ENCODE results near the gene MAST4.

The MAST4 gene

GRCh38 chr5:67133776-67134175 is 537.6 kb downstream of the MAST4 start:
- peaks cover 43 to 66% (median 59%) of the 10 kb centered on the region in 5 donors for H3K36me3 ChIP-seq (ENCODE audit: control insufficient read depth in 5 of 5, insufficient read depth in 5 of 5, low read length in 5 of 5)
- H3K4me3 ChIP-seq (ENCODE audit: low read depth in 1 of 5, low read length in 5 of 5): no peak overlapping the region
- H3K27ac ChIP-seq (ENCODE audit: low read depth, low read length): no peak overlapping the region
- H3K4me1 ChIP-seq (ENCODE audit: control insufficient read depth in 5 of 5, insufficient read depth in 5 of 5, low read length in 5 of 5): no peaks in the 10 kb centered on the region
- no peaks in the 10 kb centered on the region for H3K27me3 ChIP-seq (ENCODE audit: control insufficient read depth in 5 of 5, insufficient read depth in 4 of 5, low read length in 5 of 5)
- H3K9me3 ChIP-seq (ENCODE audit: control insufficient read depth in 5 of 5, low read length in 5 of 5): no peaks in the 10 kb centered on the region
- H3K9ac ChIP-seq (ENCODE audit: low read length in 5 of 5): no peak overlapping the region

GRCh38 chr5:67135381-67135984 is 539.3 kb downstream of the MAST4 start:
- H3K27me3 ChIP-seq (ENCODE audit: control insufficient read depth in 5 of 5, insufficient read depth in 4 of 5, low read length in 5 of 5): no peaks in the 10 kb centered on the region
- no peak overlapping the region for H3K4me3 ChIP-seq (ENCODE audit: low read depth in 1 of 5, low read length in 5 of 5)
- H3K9ac ChIP-seq (ENCODE audit: low read length in 5 of 5): no peak overlapping the region
- H3K9me3 ChIP-seq (ENCODE audit: control insufficient read depth in 5 of 5, low read length in 5 of 5): no peaks in the 10 kb centered on the region
- H3K4me1 ChIP-seq (ENCODE audit: control insufficient read depth in 5 of 5, insufficient read depth in 5 of 5, low read length in 5 of 5): peaks cover 0 to 2% (median 0%) of the 10 kb centered on the region in 5 donors
- peaks cover 44 to 73% (median 63%) of the 10 kb centered on the region in 5 donors for H3K36me3 ChIP-seq (ENCODE audit: control insufficient read depth in 5 of 5, insufficient read depth in 5 of 5, low read length in 5 of 5)
- H3K27ac ChIP-seq (ENCODE audit: low read depth, low read length): no peak overlapping the region

DNA sequence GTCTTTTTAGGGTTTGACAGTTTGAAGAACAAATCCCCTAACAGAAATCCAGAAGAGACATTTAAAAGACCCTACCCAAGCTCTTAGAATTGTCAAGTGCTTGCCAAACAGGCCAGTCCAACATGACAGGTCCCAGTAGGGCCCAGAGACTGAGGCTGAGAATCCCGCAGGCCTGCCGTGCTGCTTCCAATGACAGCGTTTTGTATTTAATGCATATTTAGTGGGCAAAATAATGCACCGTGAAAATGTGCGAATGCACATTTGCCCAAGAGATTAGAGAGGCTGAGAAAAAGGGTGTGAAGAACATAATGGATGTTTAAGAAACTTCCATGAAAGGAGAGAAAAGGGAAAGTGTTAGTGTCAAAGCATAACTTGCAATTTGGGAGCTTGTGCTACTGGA is 542.8 kb downstream of the MAST4 start:
- Histone ChIP-seq H3K4me3 (ENCODE audit: low read depth in 1 of 5, low read length in 5 of 5) (no peak overlapping the region), H3K36me3 (ENCODE audit: control insufficient read depth in 5 of 5, insufficient read depth in 5 of 5, low read length in 5 of 5) (peaks cover 41 to 89% (median 75%) of the 10 kb centered on the region in 5 donors), H3K27ac (ENCODE audit: low read depth, low read length) (no peak overlapping the region), H3K27me3 (ENCODE audit: control insufficient read depth in 5 of 5, insufficient read depth in 4 of 5, low read length in 5 of 5) (no peaks in the 10 kb centered on the region), H3K4me1 (ENCODE audit: control insufficient read depth in 5 of 5, insufficient read depth in 5 of 5, low read length in 5 of 5) (peaks cover 0 to 2% (median 0%) of the 10 kb centered on the region in 5 donors), H3K9me3 (ENCODE audit: control insufficient read depth in 5 of 5, low read length in 5 of 5) (no peaks in the 10 kb centered on the region), H3K9ac (ENCODE audit: low read length in 5 of 5) (no peak overlapping the region)

DNA sequence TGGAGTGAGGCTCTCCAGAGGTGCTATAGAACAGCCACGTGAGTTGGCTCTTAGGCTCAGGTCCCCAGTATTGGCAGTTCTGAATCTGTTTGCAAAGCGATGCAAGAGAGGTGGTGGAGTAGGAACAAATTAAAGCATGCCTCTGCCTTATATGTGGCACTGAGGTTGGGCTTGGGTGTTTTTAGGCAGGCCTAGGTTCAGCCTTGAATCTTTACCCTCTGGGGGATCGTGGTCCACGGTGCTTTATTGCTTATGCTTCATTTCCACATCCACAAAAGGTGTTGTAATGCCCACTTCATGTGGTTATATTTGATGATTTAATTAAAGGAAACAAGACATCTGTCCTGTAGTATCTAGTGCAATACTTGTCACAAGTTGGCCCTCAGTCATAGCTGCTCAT is 544.2 kb downstream of the MAST4 start:
- Histone ChIP-seq H3K9me3 (ENCODE audit: control insufficient read depth in 5 of 5, low read length in 5 of 5) (no peaks in the 10 kb centered on the region), H3K4me1 (ENCODE audit: control insufficient read depth in 5 of 5, insufficient read depth in 5 of 5, low read length in 5 of 5) (peaks cover 0 to 2% (median 0%) of the 10 kb centered on the region in 5 donors), H3K9ac (ENCODE audit: low read length in 5 of 5) (no peak overlapping the region), H3K27me3 (ENCODE audit: control insufficient read depth in 5 of 5, insufficient read depth in 4 of 5, low read length in 5 of 5) (no peaks in the 10 kb centered on the region), H3K36me3 (ENCODE audit: control insufficient read depth in 5 of 5, insufficient read depth in 5 of 5, low read length in 5 of 5) (peaks cover 46 to 92% (median 76%) of the 10 kb centered on the region in 5 donors), H3K4me3 (ENCODE audit: low read depth in 1 of 5, low read length in 5 of 5) (no peak overlapping the region), H3K27ac (ENCODE audit: low read depth, low read length) (no peak overlapping the region)

GRCh38 chr5:67141644-67142043 is 545.5 kb downstream of the MAST4 start:
- H3K4me1 ChIP-seq (ENCODE audit: control insufficient read depth in 5 of 5, insufficient read depth in 5 of 5, low read length in 5 of 5): peaks cover 0 to 2% (median 0%) of the 10 kb centered on the region in 5 donors
- no peaks in the 10 kb centered on the region for H3K27me3 ChIP-seq (ENCODE audit: control insufficient read depth in 5 of 5, insufficient read depth in 4 of 5, low read length in 5 of 5)
- H3K9ac ChIP-seq (ENCODE audit: low read length in 5 of 5): no peak overlapping the region
- no peak overlapping the region for H3K4me3 ChIP-seq (ENCODE audit: low read depth in 1 of 5, low read length in 5 of 5)
- H3K36me3 ChIP-seq (ENCODE audit: control insufficient read depth in 5 of 5, insufficient read depth in 5 of 5, low read length in 5 of 5): peaks cover 56 to 89% (median 77%) of the 10 kb centered on the region in 5 donors
- no peak overlapping the region for H3K27ac ChIP-seq (ENCODE audit: low read depth, low read length)
- no peaks in the 10 kb centered on the region for H3K9me3 ChIP-seq (ENCODE audit: control insufficient read depth in 5 of 5, low read length in 5 of 5)

DNA sequence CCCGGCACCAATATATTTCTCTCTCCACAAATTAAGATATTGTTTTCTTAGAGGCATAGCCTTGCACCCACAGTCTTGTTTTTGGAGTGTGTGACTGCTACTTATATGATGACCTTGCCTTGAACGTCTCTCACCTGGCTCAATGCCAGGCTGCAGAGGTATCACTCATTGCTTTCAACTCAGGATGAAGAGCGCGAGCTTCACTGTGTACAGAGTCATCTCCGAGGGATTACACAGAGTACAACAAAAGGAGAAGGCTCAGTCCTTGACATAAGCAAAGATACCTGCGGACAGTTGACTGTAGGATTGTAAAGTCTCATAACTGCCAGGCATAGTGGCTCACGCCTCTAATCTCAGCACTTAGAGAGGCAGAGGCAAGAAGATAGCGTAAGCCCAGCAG is 546.6 kb downstream of the MAST4 start:
- H3K9ac ChIP-seq (ENCODE audit: low read length in 5 of 5): no peak overlapping the region
- H3K9me3 ChIP-seq (ENCODE audit: control insufficient read depth in 5 of 5, low read length in 5 of 5): no peaks in the 10 kb centered on the region
- H3K27ac ChIP-seq (ENCODE audit: low read depth, low read length): no peak overlapping the region
- H3K36me3 ChIP-seq (ENCODE audit: control insufficient read depth in 5 of 5, insufficient read depth in 5 of 5, low read length in 5 of 5): peaks cover 54 to 86% (median 75%) of the 10 kb centered on the region in 5 donors
- H3K4me1 ChIP-seq (ENCODE audit: control insufficient read depth in 5 of 5, insufficient read depth in 5 of 5, low read length in 5 of 5): peaks cover 0 to 2% (median 0%) of the 10 kb centered on the region in 5 donors
- no peaks in the 10 kb centered on the region for H3K27me3 ChIP-seq (ENCODE audit: control insufficient read depth in 5 of 5, insufficient read depth in 4 of 5, low read length in 5 of 5)
- no peak overlapping the region for H3K4me3 ChIP-seq (ENCODE audit: low read depth in 1 of 5, low read length in 5 of 5)

DNA sequence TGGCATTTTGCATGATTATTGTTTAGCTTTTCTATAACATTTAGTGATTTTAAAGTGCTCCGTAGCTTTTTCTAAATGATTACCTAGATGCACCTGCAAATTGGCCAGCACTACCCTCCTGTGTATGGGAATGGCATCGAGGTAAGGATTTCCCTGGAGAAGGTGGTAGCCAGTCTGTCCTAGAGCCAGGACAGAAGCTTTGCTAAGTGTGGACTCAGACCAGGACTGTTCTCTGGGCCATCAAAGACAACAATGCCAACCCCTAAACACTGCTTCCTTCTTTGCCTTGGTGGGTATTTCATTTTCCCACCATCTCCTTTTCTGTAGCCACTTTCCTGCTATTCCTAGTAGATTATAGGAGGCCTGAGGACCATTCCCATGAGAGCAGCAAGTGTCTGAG is 547.4 kb downstream of the MAST4 start:
- peaks cover 50 to 82% (median 73%) of the 10 kb centered on the region in 5 donors for H3K36me3 ChIP-seq (ENCODE audit: control insufficient read depth in 5 of 5, insufficient read depth in 5 of 5, low read length in 5 of 5)
- no peaks in the 10 kb centered on the region for H3K9me3 ChIP-seq (ENCODE audit: control insufficient read depth in 5 of 5, low read length in 5 of 5)
- H3K27ac ChIP-seq (ENCODE audit: low read depth, low read length): no peak overlapping the region
- H3K4me3 ChIP-seq (ENCODE audit: low read depth in 1 of 5, low read length in 5 of 5): no peak overlapping the region
- H3K4me1 ChIP-seq (ENCODE audit: control insufficient read depth in 5 of 5, insufficient read depth in 5 of 5, low read length in 5 of 5): peaks cover 0 to 2% (median 0%) of the 10 kb centered on the region in 5 donors
- no peaks in the 10 kb centered on the region for H3K27me3 ChIP-seq (ENCODE audit: control insufficient read depth in 5 of 5, insufficient read depth in 4 of 5, low read length in 5 of 5)
- H3K9ac ChIP-seq (ENCODE audit: low read length in 5 of 5): no peak overlapping the region

- H3K9ac ChIP-seq (ENCODE audit: low read length in 5 of 5): no peak overlapping the region
- no peaks in the 10 kb centered on the region for H3K9me3 ChIP-seq (ENCODE audit: control insufficient read depth in 5 of 5, low read length in 5 of 5)
- no peak overlapping the region for H3K4me3 ChIP-seq (ENCODE audit: low read depth in 1 of 5, low read length in 5 of 5)
- no peaks in the 10 kb centered on the region for H3K27me3 ChIP-seq (ENCODE audit: control insufficient read depth in 5 of 5, insufficient read depth in 4 of 5, low read length in 5 of 5)
- H3K4me1 ChIP-seq (ENCODE audit: control insufficient read depth in 5 of 5, insufficient read depth in 5 of 5, low read length in 5 of 5): peaks cover 0 to 4% (median 2%) of the 10 kb centered on the region in 5 donors
- H3K36me3 ChIP-seq (ENCODE audit: control insufficient read depth in 5 of 5, insufficient read depth in 5 of 5, low read length in 5 of 5): peaks cover 50 to 80% (median 69%) of the 10 kb centered on the region in 5 donors
- no peak overlapping the region for H3K27ac ChIP-seq (ENCODE audit: low read depth, low read length)
Observed at GRCh38 chr5:67144183-67144639, 548.0 kb downstream of the MAST4 start.

DNA sequence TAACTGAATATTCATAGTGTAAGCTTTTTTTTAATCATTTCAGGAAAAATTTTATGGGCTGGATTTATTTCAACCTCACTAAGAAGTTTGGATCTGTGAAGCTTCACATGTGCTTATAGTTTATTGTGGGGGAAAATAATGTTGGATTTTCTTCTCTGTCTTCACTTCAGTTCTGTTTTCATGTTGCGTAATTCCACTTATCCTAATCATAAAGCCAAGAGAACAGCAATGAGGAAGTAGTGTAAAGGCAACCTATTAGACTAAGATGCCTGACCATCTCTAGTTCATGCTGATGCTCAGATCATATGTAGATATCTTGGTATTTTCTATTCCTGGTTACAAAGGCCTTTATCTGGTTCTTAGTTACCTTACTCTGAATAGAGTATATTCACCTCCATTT is 550.4 kb downstream of the MAST4 start:
- H3K27ac ChIP-seq (ENCODE audit: low read depth, low read length): no peak overlapping the region
- H3K27me3 ChIP-seq (ENCODE audit: control insufficient read depth in 5 of 5, insufficient read depth in 4 of 5, low read length in 5 of 5): no peaks in the 10 kb centered on the region
- H3K9ac ChIP-seq (ENCODE audit: low read length in 5 of 5): no peak overlapping the region
- peaks cover 53 to 77% (median 69%) of the 10 kb centered on the region in 5 donors for H3K36me3 ChIP-seq (ENCODE audit: control insufficient read depth in 5 of 5, insufficient read depth in 5 of 5, low read length in 5 of 5)
- peaks cover 0 to 11% (median 0%) of the 10 kb centered on the region in 5 donors for H3K4me1 ChIP-seq (ENCODE audit: control insufficient read depth in 5 of 5, insufficient read depth in 5 of 5, low read length in 5 of 5)
- H3K4me3 ChIP-seq (ENCODE audit: low read depth in 1 of 5, low read length in 5 of 5): no peak overlapping the region
- no peaks in the 10 kb centered on the region for H3K9me3 ChIP-seq (ENCODE audit: control insufficient read depth in 5 of 5, low read length in 5 of 5)

DNA sequence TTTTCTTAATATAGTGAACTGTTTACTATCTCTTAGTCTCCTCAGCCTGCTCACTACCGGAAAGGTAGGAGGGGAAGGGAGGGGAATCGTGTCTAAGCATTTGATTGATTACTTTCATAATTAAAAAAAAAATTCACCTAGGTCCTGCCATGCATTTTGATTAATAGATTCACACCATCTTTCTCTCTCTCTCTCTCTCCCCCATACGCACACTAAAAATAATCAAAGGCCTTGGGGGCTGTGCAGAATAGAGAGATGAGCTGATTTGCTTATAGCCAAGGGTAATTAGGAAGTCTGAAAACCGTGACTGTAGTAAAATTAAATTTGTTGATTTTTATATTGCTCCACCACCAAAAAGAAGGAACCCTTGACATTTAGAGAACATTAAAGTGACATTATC is 550.8 kb downstream of the MAST4 start:
- Histone ChIP-seq H3K36me3 (ENCODE audit: control insufficient read depth in 5 of 5, insufficient read depth in 5 of 5, low read length in 5 of 5) (peaks cover 49 to 73% (median 65%) of the 10 kb centered on the region in 5 donors), H3K9me3 (ENCODE audit: control insufficient read depth in 5 of 5, low read length in 5 of 5) (no peaks in the 10 kb centered on the region), H3K9ac (ENCODE audit: low read length in 5 of 5) (no peak overlapping the region), H3K4me1 (ENCODE audit: control insufficient read depth in 5 of 5, insufficient read depth in 5 of 5, low read length in 5 of 5) (peaks cover 0 to 11% (median 0%) of the 10 kb centered on the region in 5 donors), H3K27me3 (ENCODE audit: control insufficient read depth in 5 of 5, insufficient read depth in 4 of 5, low read length in 5 of 5) (no peaks in the 10 kb centered on the region), H3K27ac (ENCODE audit: low read depth, low read length) (no peak overlapping the region), H3K4me3 (ENCODE audit: low read depth in 1 of 5, low read length in 5 of 5) (no peak overlapping the region)
